GM12874 (cell line): ENCODE data around the gene CMBL.
A peak's percentile ranks its signal among the peaks of the same experiment; 100 is the strongest.

Experiments
- TF ChIP-seq, protein P1 (sequence below): IDR thresholded peaks from 2 replicates; pipeline ENCODE4 v1.5.1; 2011; ENCODE audit warnings: low read depth, mild to moderate bottlenecking, control low read depth, low read length, moderate library complexity; ENCODE audit not compliant: insufficient read depth

The CMBL gene

DNA sequence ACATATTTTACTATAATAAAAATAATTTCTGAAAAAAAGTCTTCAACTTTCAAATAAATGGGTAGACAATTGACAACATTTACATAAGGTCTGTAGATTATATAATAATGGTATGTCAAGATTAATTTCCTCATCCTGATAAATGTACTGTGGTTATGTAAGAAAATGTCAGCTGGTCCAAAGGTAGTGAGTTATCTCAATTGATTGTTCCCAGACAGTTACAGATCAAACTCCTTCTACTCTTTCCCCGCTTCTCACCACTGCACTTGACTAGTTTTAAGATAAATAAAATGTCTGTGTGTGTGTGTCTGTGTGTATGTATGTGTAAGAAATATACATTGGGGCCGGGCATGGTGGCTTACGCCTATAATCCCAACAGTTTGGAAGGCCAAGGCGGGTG is 29.4 kb upstream of the CMBL start:
- TF ChIP-seq, protein P1, sequence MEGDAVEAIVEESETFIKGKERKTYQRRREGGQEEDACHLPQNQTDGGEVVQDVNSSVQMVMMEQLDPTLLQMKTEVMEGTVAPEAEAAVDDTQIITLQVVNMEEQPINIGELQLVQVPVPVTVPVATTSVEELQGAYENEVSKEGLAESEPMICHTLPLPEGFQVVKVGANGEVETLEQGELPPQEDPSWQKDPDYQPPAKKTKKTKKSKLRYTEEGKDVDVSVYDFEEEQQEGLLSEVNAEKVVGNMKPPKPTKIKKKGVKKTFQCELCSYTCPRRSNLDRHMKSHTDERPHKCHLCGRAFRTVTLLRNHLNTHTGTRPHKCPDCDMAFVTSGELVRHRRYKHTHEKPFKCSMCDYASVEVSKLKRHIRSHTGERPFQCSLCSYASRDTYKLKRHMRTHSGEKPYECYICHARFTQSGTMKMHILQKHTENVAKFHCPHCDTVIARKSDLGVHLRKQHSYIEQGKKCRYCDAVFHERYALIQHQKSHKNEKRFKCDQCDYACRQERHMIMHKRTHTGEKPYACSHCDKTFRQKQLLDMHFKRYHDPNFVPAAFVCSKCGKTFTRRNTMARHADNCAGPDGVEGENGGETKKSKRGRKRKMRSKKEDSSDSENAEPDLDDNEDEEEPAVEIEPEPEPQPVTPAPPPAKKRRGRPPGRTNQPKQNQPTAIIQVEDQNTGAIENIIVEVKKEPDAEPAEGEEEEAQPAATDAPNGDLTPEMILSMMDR = no peak

DNA sequence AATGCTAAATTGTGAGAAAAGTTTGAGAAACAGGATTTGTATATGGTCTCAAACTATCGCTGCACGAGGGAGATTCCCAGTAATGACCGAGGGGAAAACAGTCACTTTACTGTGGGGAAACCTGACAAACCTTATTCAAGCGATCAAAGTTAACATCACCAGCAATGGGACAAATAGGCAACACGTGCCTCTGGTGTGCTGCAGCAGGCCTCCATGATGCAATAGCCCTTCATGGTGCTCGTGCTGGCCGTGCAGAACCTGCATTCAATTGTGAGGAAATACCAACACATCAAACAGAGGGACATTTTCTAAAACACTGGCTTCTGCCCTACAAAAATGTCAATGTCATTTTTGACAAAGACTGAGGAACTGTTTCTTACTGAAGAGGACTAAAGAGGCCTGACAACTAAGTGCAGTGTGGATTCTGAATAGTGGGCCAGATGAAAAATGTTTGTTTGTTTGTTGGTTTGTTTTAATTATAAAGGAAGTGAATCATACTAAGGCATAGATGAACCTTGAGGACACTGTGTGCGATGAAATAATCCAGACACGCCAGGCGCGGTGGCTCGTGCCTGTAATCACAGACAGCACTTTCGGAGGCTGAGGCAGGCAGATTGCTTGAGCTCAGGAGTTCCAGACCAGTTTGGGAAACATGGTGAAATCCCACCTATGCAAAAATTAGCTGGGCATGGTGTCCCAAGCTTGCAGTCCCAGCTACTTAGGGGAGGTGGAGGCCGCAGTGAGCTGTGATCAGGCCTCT is 28.2 kb upstream of the CMBL start:
- TF ChIP-seq, protein P1 = no peak

DNA sequence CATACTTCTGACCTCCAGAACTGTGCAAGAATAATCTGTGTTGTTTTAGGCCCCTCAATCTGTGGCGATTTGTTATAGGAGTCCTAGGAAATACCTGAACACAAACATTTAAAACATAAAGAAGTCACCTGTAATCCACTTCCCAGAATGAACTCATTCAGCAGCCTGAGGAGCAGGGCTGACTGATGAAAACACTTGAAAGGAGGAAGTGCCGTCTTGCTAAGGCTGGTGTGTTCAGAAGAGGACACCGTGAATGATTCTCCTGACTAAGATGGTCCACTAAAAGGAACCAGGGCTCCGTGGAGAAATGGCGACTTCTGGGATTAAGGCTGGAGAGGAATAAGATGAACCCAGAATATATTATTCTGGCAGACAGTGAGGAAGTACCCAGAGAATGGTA is 27.1 kb upstream of the CMBL start:
- TF ChIP-seq, protein P1 = no peak

DNA sequence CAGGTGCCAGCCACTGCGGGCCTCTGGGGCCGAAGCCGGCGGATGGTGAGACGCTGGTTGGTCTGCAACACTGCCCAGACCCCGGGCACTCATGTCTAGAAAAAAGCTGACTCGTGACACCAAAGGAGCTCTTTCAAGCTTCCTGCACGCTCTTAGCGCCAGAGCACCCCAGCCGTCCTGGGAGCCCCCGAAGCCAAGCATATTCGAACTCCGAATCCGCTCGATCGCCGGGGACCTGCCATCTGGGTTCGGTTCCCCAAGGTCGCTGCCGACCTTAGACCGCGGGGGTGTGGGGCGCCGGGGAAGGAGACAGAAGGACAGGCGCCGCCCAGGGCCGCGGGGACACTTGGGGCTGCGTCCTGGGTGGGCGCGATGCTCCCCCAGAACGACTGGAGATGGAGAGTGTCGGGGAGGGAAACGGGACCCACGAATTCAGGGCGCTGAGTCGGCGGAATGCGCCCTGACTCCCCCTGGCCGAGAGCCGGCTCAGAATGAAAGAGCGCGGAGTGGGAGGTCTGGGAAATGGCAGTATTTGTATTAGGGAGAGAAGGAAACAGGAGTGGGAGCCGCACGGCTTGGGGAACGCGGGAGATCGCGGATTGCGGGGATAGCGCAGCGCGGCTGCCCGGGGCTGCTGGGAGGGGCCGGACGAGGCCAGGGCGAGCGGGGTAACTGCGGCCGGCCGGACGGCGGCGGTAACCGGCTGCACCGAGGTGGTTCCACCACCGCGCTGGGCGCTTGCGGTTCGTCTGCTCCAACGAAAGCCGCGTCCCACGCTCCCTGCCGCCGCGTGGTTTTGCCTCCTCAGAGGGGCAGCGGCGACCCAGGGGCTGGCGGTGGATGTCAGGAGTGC is 25.7 kb upstream of the CMBL start:
- TF ChIP-seq, protein P1 = 0 out of 2 replicates have a peak, but pooled peaks have one; percentile 8

DNA sequence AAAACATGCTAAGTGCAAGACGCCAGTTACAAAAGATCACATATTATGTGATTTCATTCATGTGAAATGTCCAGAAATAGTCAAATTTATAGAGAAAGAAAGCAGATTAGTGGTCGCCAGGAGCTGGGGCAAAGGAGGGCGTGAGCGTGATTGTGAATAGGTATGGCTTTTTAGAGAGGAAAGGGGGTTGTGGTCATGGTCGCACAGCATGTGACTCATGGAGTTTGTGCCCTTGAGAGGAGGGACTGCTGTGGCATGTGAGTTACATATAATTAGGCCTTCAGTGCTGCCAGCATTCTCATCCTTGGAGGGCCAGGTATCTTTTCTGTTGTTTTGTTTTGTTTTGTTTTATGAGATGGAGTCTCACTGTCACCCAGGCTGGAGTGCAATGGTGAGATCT is 24.6 kb upstream of the CMBL start:
- TF ChIP-seq, protein P1 = no peak

DNA sequence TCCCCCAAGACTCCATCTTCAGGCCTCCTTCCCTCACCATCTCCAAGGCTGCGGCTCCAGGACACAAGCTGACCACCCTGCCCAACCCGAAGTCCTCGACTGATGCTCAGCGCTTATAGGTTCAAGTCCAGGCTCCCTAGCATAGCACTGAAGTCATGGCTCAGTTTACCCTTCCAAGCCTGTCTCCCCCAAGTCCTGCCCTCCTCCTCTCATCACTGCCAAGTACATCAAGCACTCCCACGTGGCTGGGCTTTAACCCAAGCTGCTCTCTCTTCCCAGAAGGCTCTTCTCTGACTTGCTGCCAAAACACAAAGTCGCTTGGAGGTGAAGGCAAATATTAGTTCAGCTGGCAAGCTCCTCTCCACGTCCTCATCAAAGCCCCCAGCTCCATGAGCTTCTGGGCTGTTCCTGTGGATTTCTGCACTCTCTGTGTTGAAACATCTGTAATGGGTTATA is 23.7 kb upstream of the CMBL start:
- TF ChIP-seq, protein P1 = no peak

DNA sequence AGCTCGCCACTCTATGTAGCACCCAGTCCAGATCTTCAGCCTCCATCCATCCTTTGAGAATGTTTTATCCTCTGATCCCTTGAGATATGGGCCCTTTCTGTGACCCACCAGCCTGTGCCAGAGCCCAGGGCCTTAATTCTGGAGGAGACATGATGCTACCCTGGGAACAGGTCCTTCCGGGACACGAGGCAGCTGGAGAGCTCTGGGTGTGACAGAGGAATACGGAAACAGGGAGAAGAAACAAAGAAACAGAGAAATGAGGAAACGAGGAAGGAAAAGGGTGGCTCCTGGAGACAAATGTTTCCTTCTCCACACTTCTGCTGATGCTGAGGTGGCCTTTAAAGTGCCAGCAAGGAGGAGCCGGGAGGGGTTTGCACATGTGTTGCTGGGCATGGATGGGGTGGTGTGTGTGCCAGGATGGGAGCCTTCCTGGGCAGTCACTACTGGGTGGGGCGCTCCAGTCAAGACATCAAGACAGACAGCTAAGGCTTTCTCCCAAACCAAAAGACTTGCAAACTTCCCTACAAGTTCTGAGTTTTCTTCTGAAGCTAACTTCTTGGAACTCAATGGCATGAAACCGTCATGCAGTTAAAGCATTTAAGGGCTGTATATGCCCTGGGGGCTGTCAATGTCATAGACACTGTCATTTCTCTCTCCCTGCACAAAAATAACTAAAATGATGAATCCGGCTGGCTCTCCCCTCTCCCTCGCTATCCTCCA is 23.0 kb upstream of the CMBL start:
- TF ChIP-seq, protein P1 = no peak
